HG03460 (cell line): Measurements from ENCODE around the gene SNF8.

Experiments
- ATAC-seq: cut with Tn5 transposase; IDR thresholded peaks from one replicate; pipeline ENCODE4 v1.9.1; 2021; ENCODE audit not compliant: unreplicated experiment

SNF8 gene

GRCh38 chr17:48893646-48894508, 50.8 kb downstream of the SNF8 start:
- no peak for ATAC-seq

- ATAC-seq = no peak
These were observed 51.5 kb downstream of the SNF8 start for GRCh38 chr17:48892940-48893645.

GRCh38 chr17:48890086-48890485, 54.6 kb downstream of the SNF8 start:
- no peak for ATAC-seq

- no peak for ATAC-seq
These were observed 61.5 kb downstream of the SNF8 start for GRCh38 chr17:48883171-48883570.

- ATAC-seq = no peak
These were observed 62.4 kb downstream of the SNF8 start for GRCh38 chr17:48882272-48882671.
